ENCODE measurements around the gene ERGIC1.

- TF ChIP-seq POLR2A (IDR thresholded peaks at IDR 0.05) (no peak), CTCF (IDR thresholded peaks at IDR 0.05) (no peak)
Measured at GRCh38 chr5:172925336-172925948, 91.4 kb downstream of the ERGIC1 start.

Data from ovary (tissue), 3 donors.